Activated B cell treated with CpG ODN at 0.5 μM for 24 hours (primary cell): Measurements from ENCODE around the gene ITPKB. TPM values are rescaled to one million over a fixed set of nuclear protein-coding genes. Genes with fewer than 3 reads are reported as not detected.
"Not testable (repeated sequence)": the region's sequence is repeated elsewhere in the genome, so short reads cannot be mapped to it uniquely, and the experiment has no call there.

ENCODE experiments used
- ATAC-seq: fragments of 200-7000 bp; cut with Tn5 transposase; one replicate; pipeline ENCODE4 v1.10.0; 2021; ENCODE audit warnings: low read depth, mild to moderate bottlenecking, moderate library complexity
- CTCF ChIA-PET: fragments of 350-600 bp; sonication (Branson Sonifier 250); formaldehyde crosslinking; loops from one replicate; lab custom pipeline; 2021; ENCODE audit warnings: antibody characterized with exemption; lab: Charles Lee
- POLR2A ChIA-PET: fragments of 350-600 bp; sonication (Branson Sonifier 250); formaldehyde crosslinking; loops from one replicate; lab custom pipeline; 2021; ENCODE audit warnings: antibody characterized with exemption; lab: Charles Lee
- DNase-seq: peaks from one replicate; pipeline ENCODE4 v3.0.0; 2022
- H3K27ac Mint-ChIP-seq: one replicate; pipeline ENCODE4 v1.8.0; 2020; ENCODE audit warnings: mixed read lengths
- H3K27me3 Mint-ChIP-seq: one replicate; pipeline ENCODE4 v1.8.0; 2021; ENCODE audit warnings: mixed read lengths
- H3K36me3 Mint-ChIP-seq: one replicate; pipeline ENCODE4 v1.8.0; 2021; ENCODE audit warnings: low read depth, mixed read lengths
- H3K4me1 Mint-ChIP-seq: one replicate; pipeline ENCODE4 v1.8.0; 2021; ENCODE audit warnings: mixed read lengths
- H3K4me3 Mint-ChIP-seq: one replicate; pipeline ENCODE4 v1.8.0; 2020; ENCODE audit warnings: mild to moderate bottlenecking, mixed read lengths
- H3K9me3 Mint-ChIP-seq: one replicate; pipeline ENCODE4 v1.8.0; 2020; ENCODE audit warnings: mixed read lengths
- intact Hi-C: fragments of 100-400 bp; cut with micrococcal nuclease; formaldehyde crosslinking; loops from one replicate; pipeline ENCODE4 v1.15.1; 2024
- total RNA-seq: library from RNA; stranded (reverse); gene quantifications from 2 replicates; pipeline ENCODE4 v1.2.3, GENCODE V29; 2022
- TF ChIP-seq, protein P1 (sequence below): fragments of 200-600 bp; IDR thresholded peaks from one replicate; pipeline ENCODE4 v1.8.0; 2022; ENCODE audit warnings: antibody characterized with exemption, mild to moderate bottlenecking

The ITPKB gene
- total RNA-seq, 1 donor from 2014 or later, result 97.3 TPM

GRCh38 chr1:226600254-226600653, 138.8 kb downstream of the ITPKB start:
- no peak for ATAC-seq
- ChIA-PET CTCF (interaction anchor here (0.5 to 0.8 kb wide), 2 partner anchors 26 to 678 kb away, joined by 3 read pairs; no protein-coding TSS in a partner anchor), POLR2A (interaction anchor here (0.6 kb wide), 1 partner anchor 887 kb away, joined by 5 read pairs; no protein-coding TSS in a partner anchor)
- Mint-ChIP-seq H3K27ac (no peak overlapping the region), H3K9me3 (no peaks in the 10 kb centered on the region), H3K36me3 (no peaks in the 10 kb centered on the region), H3K4me1 (peaks cover 3% of the 10 kb centered on the region), H3K4me3 (no peak overlapping the region), H3K27me3 (no peaks in the 10 kb centered on the region)
- DNase-seq, result no peak
- intact Hi-C loops, result no loop called here
- TF ChIP-seq, protein P1, sequence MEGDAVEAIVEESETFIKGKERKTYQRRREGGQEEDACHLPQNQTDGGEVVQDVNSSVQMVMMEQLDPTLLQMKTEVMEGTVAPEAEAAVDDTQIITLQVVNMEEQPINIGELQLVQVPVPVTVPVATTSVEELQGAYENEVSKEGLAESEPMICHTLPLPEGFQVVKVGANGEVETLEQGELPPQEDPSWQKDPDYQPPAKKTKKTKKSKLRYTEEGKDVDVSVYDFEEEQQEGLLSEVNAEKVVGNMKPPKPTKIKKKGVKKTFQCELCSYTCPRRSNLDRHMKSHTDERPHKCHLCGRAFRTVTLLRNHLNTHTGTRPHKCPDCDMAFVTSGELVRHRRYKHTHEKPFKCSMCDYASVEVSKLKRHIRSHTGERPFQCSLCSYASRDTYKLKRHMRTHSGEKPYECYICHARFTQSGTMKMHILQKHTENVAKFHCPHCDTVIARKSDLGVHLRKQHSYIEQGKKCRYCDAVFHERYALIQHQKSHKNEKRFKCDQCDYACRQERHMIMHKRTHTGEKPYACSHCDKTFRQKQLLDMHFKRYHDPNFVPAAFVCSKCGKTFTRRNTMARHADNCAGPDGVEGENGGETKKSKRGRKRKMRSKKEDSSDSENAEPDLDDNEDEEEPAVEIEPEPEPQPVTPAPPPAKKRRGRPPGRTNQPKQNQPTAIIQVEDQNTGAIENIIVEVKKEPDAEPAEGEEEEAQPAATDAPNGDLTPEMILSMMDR, result no peak

GRCh38 chr1:226599636-226600238, 139.3 kb downstream of the ITPKB start:
- POLR2A ChIA-PET, result interaction anchor here (0.7 kb wide), 1 partner anchor 14 kb away, joined by 3 read pairs; no protein-coding TSS in a partner anchor
- Mint-ChIP-seq H3K4me3 (no peak overlapping the region), H3K36me3 (no peaks in the 10 kb centered on the region), H3K27ac (no peak overlapping the region), H3K9me3 (no peaks in the 10 kb centered on the region), H3K4me1 (peaks cover 3% of the 10 kb centered on the region), H3K27me3 (no peaks in the 10 kb centered on the region)
- intact Hi-C loops, result no loop called here
- CTCF ChIA-PET, result interaction anchor here (0.5 kb wide), 1 partner anchor 679 kb away, joined by 3 read pairs; no protein-coding TSS in a partner anchor
- TF ChIP-seq, protein P1, result no peak
- no peak for ATAC-seq
- DNase-seq, result no peak

- H3K27me3 Mint-ChIP-seq, H3K9me3 Mint-ChIP-seq, CTCF ChIA-PET, H3K4me3 Mint-ChIP-seq, H3K4me1 Mint-ChIP-seq, DNase-seq, ATAC-seq, H3K36me3 Mint-ChIP-seq, H3K27ac Mint-ChIP-seq, intact Hi-C loops, POLR2A ChIA-PET: not testable (repeated sequence)
Measured at GRCh38 chr1:226598955-226599354, 140.1 kb downstream of the ITPKB start.

DNA sequence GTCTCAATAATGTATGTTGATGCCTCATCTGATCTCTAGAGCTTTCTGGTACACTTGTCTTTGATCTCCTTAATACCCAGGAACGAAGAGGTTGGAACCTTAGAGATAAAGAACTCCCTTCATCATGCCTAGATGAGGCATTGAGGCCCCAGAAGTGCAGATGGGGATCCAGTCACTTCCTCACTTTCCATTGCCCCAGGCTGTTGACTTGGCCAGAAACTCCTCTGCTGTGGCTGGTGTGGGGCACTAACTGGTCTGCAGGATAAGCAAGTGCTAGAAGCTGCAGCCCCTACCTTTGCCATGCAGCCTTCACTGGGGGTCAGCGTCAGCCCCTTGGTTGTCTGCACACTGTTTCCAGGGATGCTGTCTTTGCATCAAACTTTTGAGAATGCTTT, 140.6 kb downstream of the ITPKB start:
- no peak overlapping the region for H3K4me3 Mint-ChIP-seq
- H3K27me3 Mint-ChIP-seq, result no peaks in the 10 kb centered on the region
- intact Hi-C loops, result no loop called here
- H3K36me3 Mint-ChIP-seq, result no peaks in the 10 kb centered on the region
- DNase-seq (no peak), ATAC-seq (no peak)
- H3K4me1 Mint-ChIP-seq, result peaks cover 3% of the 10 kb centered on the region
- ChIA-PET POLR2A (no interaction called here), CTCF (no interaction called here)
- TF ChIP-seq, protein P1, result no peak
- H3K27ac Mint-ChIP-seq, result no peak overlapping the region
- no peaks in the 10 kb centered on the region for H3K9me3 Mint-ChIP-seq

GRCh38 chr1:226597616-226598454, 141.2 kb downstream of the ITPKB start:
- Mint-ChIP-seq H3K27me3 (no peaks in the 10 kb centered on the region), H3K36me3 (no peaks in the 10 kb centered on the region), H3K4me1 (no peaks in the 10 kb centered on the region), H3K9me3 (no peaks in the 10 kb centered on the region), H3K27ac (no peak overlapping the region), H3K4me3 (no peak overlapping the region)
- ChIA-PET POLR2A (no interaction called here), CTCF (no interaction called here)
- no peak for DNase-seq
- intact Hi-C loops, result no loop called here
- ATAC-seq, result no peak
- TF ChIP-seq, protein P1, result no peak
